Peyer's patch (tissue), 4 donors: Measurements from ENCODE around the gene GFM2. TPM values are rescaled to one million over a fixed set of nuclear protein-coding genes. Genes with fewer than 3 reads are reported as not detected.

ENCODE experiments used
- DNase-seq, 3 donors: peaks; one replicate each; pipeline ENCODE4 v3.0.0-alpha.2; 2017 to 2019
- H3K27ac ChIP-seq, 4 donors: fragments of 200-600 bp; sonication (generic); one replicate each; pipeline ENCODE4 v1.5.1; 2016 to 2019
- H3K27me3 ChIP-seq, 2 donors: fragments of 200-600 bp; sonication (generic); one replicate each; pipeline ENCODE4 v1.5.1; 2019
- H3K36me3 ChIP-seq, 3 donors: fragments of 200-600 bp; sonication (generic); one replicate each; pipeline ENCODE4 v1.5.1; 2016 to 2019
- H3K4me1 ChIP-seq, 4 donors: fragments of 200-600 bp; sonication (generic); one replicate each; pipeline ENCODE4 v1.5.1; 2016 to 2019
- H3K4me3 ChIP-seq, 4 donors: fragments of 200-600 bp; sonication (generic); 1 replicate in 3 of 4; 2 replicates in 1 of 4; pipeline ENCODE4 v1.5.1; 2016 to 2019; ENCODE audit warnings: mild to moderate bottlenecking in 1 of 4
- H3K9me3 ChIP-seq, 4 donors: fragments of 200-600 bp; sonication (generic); one replicate each; pipeline ENCODE4 v1.5.1; 2016 to 2019; ENCODE audit warnings: mild to moderate bottlenecking in 1 of 4
- CTCF ChIP-seq, 6 experiments: fragments of 450-650 bp in 4 of 6; fragments of 200-600 bp in 2 of 6; sonication (generic) in 1 of 6; IDR thresholded peaks; one replicate each; pipeline ENCODE4 v1.5.1; 2017 to 2019; ENCODE audit warnings: antibody characterized with exemption in 6 of 6, mild to moderate bottlenecking in 3 of 6, moderate library complexity in 1 of 6
- POLR2A ChIP-seq, 2 donors: fragments of 450-650 bp; IDR thresholded peaks; one replicate each; pipeline ENCODE4 v1.5.1; 2017; ENCODE audit warnings: antibody characterized with exemption in 2 of 2, mild to moderate bottlenecking in 2 of 2, moderate library complexity in 2 of 2
- total RNA-seq, 4 donors: library from RNA; depleted of rRNA; stranded (reverse); fragments of >200 nt; gene quantifications; one replicate each; pipeline ENCODE4 v1.1.0, GENCODE V29; 2016

Gene GFM2
- total RNA-seq, 4 donors from 2014 or later: 21.4 to 45.3 (median 29.2) TPM

- no peak for TF ChIP-seq CTCF (IDR thresholded peaks at IDR 0.05)
- TF ChIP-seq POLR2A (IDR thresholded peaks at IDR 0.05): no peak
- Histone ChIP-seq H3K36me3 (peaks cover 0 to 38% (median 2%) of the 10 kb centered on the region in 3 donors), H3K4me1 (peaks cover 0 to 28% (median 4%) of the 10 kb centered on the region in 4 donors), H3K4me3 (peak overlapping the region; percentile 80 to 94 (median 90)), H3K27me3 (no peaks in the 10 kb centered on the region), H3K27ac (peak overlapping the region; percentile 62 to 87 (median 77)), H3K9me3 (no peaks in the 10 kb centered on the region)
- no peak for DNase-seq
Measured at GRCh38 chr5:74767579-74767913, 629 bp upstream of the GFM2 start.

DNA sequence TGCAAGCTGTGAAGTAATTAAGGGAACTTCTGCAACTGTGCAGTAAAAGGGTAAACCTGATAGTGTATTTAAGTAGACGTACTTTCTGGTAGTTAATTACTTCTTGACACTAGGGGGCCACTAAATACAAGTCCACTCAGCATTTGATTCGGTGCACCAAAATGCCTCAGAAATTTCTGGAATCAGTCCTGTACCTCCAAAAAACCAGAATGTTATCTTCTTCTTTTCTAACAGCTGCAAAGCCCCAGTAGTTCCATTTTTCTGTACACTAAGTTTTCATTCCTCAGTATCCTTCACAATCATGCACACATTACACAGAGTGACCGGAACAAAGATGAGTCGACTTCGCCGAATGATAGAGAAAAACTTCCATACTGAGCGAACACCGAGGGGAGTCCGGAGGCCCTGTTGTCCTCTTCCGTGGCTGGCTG is 484 bp downstream of the GFM2 start:
- DNase-seq: no peak
- TF ChIP-seq CTCF (IDR thresholded peaks at IDR 0.05) (peak in 4 of 6 experiments; percentile 54 to 72 (median 66)), POLR2A (IDR thresholded peaks at IDR 0.05) (no peak)
- no peaks in the 10 kb centered on the region for H3K9me3 ChIP-seq
- H3K27me3 ChIP-seq: no peaks in the 10 kb centered on the region
- peaks cover 0 to 28% (median 4%) of the 10 kb centered on the region in 4 donors for H3K4me1 ChIP-seq
- peaks cover 0 to 38% (median 2%) of the 10 kb centered on the region in 3 donors for H3K36me3 ChIP-seq
- H3K27ac ChIP-seq: peak overlapping the region; percentile 62 to 87 (median 77)
- peak overlapping the region; percentile 80 to 94 (median 90) for H3K4me3 ChIP-seq

DNA sequence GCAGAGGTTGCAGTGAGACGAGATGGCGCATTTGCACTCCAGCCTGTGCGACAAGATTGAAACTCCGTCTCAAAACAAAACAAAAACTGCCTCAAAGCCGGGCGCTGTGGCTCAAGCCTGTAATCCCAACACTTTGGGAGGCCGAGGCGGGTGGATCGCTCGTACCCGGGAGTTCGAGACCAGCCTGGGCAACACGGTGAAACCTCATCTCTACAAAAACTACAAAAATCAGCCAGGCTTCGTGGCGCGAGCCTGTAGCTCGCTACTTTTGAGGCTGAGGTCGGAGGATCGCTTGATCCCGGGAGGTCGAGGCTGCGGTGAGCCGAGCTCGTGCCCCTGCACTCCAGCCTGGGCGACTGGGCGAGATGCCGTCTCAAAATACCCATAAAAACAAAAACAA is 988 bp downstream of the GFM2 start:
- no peak for DNase-seq
- no peak for TF ChIP-seq POLR2A (IDR thresholded peaks at IDR 0.05)
- no peak for TF ChIP-seq CTCF (IDR thresholded peaks at IDR 0.05)
- Histone ChIP-seq H3K36me3 (peaks cover 0 to 34% (median 2%) of the 10 kb centered on the region in 3 donors), H3K27ac (no peak overlapping the region), H3K27me3 (no peaks in the 10 kb centered on the region), H3K4me1 (peaks cover 0 to 28% (median 4%) of the 10 kb centered on the region in 4 donors), H3K4me3 (peak overlapping the region; percentile 80 to 94 (median 90)), H3K9me3 (no peaks in the 10 kb centered on the region)

- Histone ChIP-seq H3K36me3 (peaks cover 0 to 33% (median 0%) of the 10 kb centered on the region in 3 donors), H3K27ac (no peak overlapping the region), H3K4me3 (peak overlapping the region in 1 of 4 donors; percentile 86), H3K9me3 (no peaks in the 10 kb centered on the region), H3K27me3 (no peaks in the 10 kb centered on the region), H3K4me1 (peaks cover 0 to 28% (median 4%) of the 10 kb centered on the region in 4 donors)
- no peak for DNase-seq
- no peak for TF ChIP-seq CTCF (IDR thresholded peaks at IDR 0.05)
- no peak for TF ChIP-seq POLR2A (IDR thresholded peaks at IDR 0.05)
Measured at GRCh38 chr5:74765201-74765600, 1.7 kb downstream of the GFM2 start.

DNA sequence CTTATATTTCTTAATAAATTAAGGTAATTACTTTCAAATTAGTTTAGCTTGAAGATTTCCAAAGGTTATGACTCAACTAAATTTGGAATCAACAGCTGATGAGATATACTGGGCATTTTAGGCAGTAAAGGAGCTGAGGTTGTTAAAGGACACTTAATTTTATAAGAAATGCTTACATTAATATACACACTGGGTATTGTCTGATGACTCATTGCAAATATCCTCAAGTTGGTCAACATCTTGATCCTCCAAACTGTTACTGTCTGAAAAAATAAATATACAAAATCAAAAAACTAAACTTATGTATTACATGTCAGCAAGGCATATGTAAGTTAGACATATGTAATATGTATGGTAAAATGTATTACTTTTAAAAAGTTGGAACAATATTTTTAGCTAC is 3.4 kb downstream of the GFM2 start:
- H3K27me3 ChIP-seq: no peaks in the 10 kb centered on the region
- peaks cover 0 to 30% (median 0%) of the 10 kb centered on the region in 3 donors for H3K36me3 ChIP-seq
- H3K4me1 ChIP-seq: peaks cover 0 to 28% (median 4%) of the 10 kb centered on the region in 4 donors
- DNase-seq: no peak
- no peak for TF ChIP-seq CTCF (IDR thresholded peaks at IDR 0.05)
- no peak for TF ChIP-seq POLR2A (IDR thresholded peaks at IDR 0.05)
- no peaks in the 10 kb centered on the region for H3K9me3 ChIP-seq
- no peak overlapping the region for H3K4me3 ChIP-seq
- no peak overlapping the region for H3K27ac ChIP-seq

GRCh38 chr5:74762599-74762998 is 4.3 kb downstream of the GFM2 start:
- Histone ChIP-seq H3K36me3 (peaks cover 0 to 39% (median 0%) of the 10 kb centered on the region in 3 donors), H3K4me3 (no peak overlapping the region), H3K9me3 (no peaks in the 10 kb centered on the region), H3K4me1 (peaks cover 0 to 20% (median 3%) of the 10 kb centered on the region in 4 donors), H3K27me3 (no peaks in the 10 kb centered on the region), H3K27ac (no peak overlapping the region)
- no peak for DNase-seq
- TF ChIP-seq CTCF (IDR thresholded peaks at IDR 0.05) (no peak), POLR2A (IDR thresholded peaks at IDR 0.05) (no peak)
